NT2/D1 (cell line): ENCODE results near the gene CLCF1.

Experiments used
- SUZ12 ChIP-seq: IDR thresholded peaks from 2 replicates; pipeline ENCODE4 v1.6.1; 2011; ENCODE audit not compliant: insufficient read length, insufficient read depth; ENCODE audit errors: extremely low read depth
- YY1 ChIP-seq: IDR thresholded peaks from 2 replicates; pipeline ENCODE4 v1.6.1; 2011; ENCODE audit not compliant: insufficient read length, insufficient read depth
- ZNF274 ChIP-seq: IDR thresholded peaks from 2 replicates; pipeline ENCODE4 v1.6.1; 2011; ENCODE audit warnings: mild to moderate bottlenecking, low read depth, low read length

- TF ChIP-seq SUZ12: no peak
- no peak for TF ChIP-seq YY1
- no peak for TF ChIP-seq ZNF274
Observed at GRCh38 chr11:67314218-67314617, 59.2 kb downstream of the CLCF1 start.
